Panc1 (cell line): ENCODE measurements around the gene GRK3. TPM values are rescaled to one million over a fixed set of nuclear protein-coding genes. Genes with fewer than 3 reads are reported as not detected.

ENCODE experiments used
- ATAC-seq: fragments of 200-7000 bp; cut with Tn5 transposase; 2 replicates; pipeline ENCODE4 v1.9.1; 2020; ENCODE audit warnings: mild to moderate bottlenecking, moderate library complexity
- BruUV-seq: library from RNA; stranded (reverse); fragments of 400-500 nt; replicated peaks from 2 replicates; lab custom pipeline; 2021; lab: Mats Ljungman, UMichigan
- CTCF ChIA-PET: fragments of 300-600 bp; sonication (Branson Sonifier 250); formaldehyde crosslinking; loops from one replicate; lab custom pipeline; 2022; ENCODE audit warnings: antibody characterized with exemption; lab: Charles Lee
- POLR2A ChIA-PET: fragments of 300-600 bp; sonication (Branson Sonifier 250); formaldehyde crosslinking; loops from one replicate; lab custom pipeline; 2022; ENCODE audit warnings: antibody characterized with exemption; lab: Charles Lee
- DNase-seq: peaks from one replicate; pipeline ENCODE4 v3.0.0-alpha.2; 2010; ENCODE audit warnings: low read depth, low spot score
- H3K27ac ChIP-seq: 2 replicates; pipeline ENCODE4 v1.5.1; 2011; ENCODE audit warnings: mild to moderate bottlenecking, low read length, inconsistent platforms
- H3K27me3 ChIP-seq: fragments of 200-500 bp; sonication (Bioruptor generic); 2 replicates; pipeline ENCODE4 v1.6.0; 2014; ENCODE audit warnings: low read length, inconsistent platforms; ENCODE audit not compliant: control insufficient read depth, insufficient read depth
- H3K36me3 ChIP-seq: fragments of 200-500 bp; sonication (Bioruptor generic); 2 replicates; pipeline ENCODE4 v1.5.1; 2014; ENCODE audit warnings: inconsistent platforms, mild to moderate bottlenecking, low read length, moderate library complexity; ENCODE audit not compliant: control insufficient read depth, insufficient read depth
- H3K4me1 ChIP-seq: 2 replicates; pipeline ENCODE4 v1.5.1; 2011; ENCODE audit warnings: inconsistent platforms, mild to moderate bottlenecking, low read length, moderate library complexity; ENCODE audit not compliant: control insufficient read depth, insufficient read depth
- H3K4me3 ChIP-seq, 2 experiments: 2 replicates each; pipeline ENCODE4 v1.5.1; 2011 to 2012; ENCODE audit warnings: low read depth in 2 of 2, low read length in 2 of 2, mild to moderate bottlenecking in 2 of 2, inconsistent platforms in 1 of 2, moderate library complexity in 1 of 2
- H3K9me3 ChIP-seq: fragments of 200-500 bp; sonication (Bioruptor generic); 2 replicates; pipeline ENCODE4 v1.5.1; 2014; ENCODE audit warnings: low read depth, mild to moderate bottlenecking, inconsistent platforms, low read length, moderate library complexity; ENCODE audit not compliant: control insufficient read depth, insufficient read depth
- CTCF ChIP-seq: fragments of 450-650 bp; IDR thresholded peaks from 2 replicates; pipeline ENCODE4 v1.5.1; 2017; ENCODE audit warnings: mild to moderate bottlenecking
- POLR2AphosphoS5 ChIP-seq: IDR thresholded peaks from 2 replicates; pipeline ENCODE4 v1.6.1; 2012; ENCODE audit warnings: mild to moderate bottlenecking, low read depth, low read length, moderate library complexity
- SIN3A ChIP-seq: IDR thresholded peaks from 2 replicates; pipeline ENCODE4 v1.6.1; 2012; ENCODE audit warnings: low read depth, mild to moderate bottlenecking, low read length, moderate library complexity, borderline replicate concordance; ENCODE audit not compliant: insufficient read depth
- TCF7L2 ChIP-seq: IDR thresholded peaks from 2 replicates; pipeline ENCODE4 v1.6.1; 2011; ENCODE audit warnings: mild to moderate bottlenecking, low read depth, low read length, inconsistent platforms
- in situ Hi-C: cut with HindIII; loops from 2 replicates; pipeline ENCODE4 v1.10.0; 2016; ENCODE audit warnings: low sequenced_read_pairs, low pct_unique_long_range_greater_than_20kb
- intact Hi-C: fragments of 100-400 bp; cut with micrococcal nuclease; formaldehyde crosslinking; loops from one replicate; pipeline ENCODE4 v1.10.0; 2022; ENCODE audit not compliant: unreplicated experiment
- total RNA-seq: library from RNA; stranded (reverse); gene quantifications from one replicate; pipeline ENCODE4 v1.2.1, GENCODE V29; 2021; ENCODE audit not compliant: unreplicated experiment
- TF ChIP-seq, protein P1 (sequence below), 2 experiments: IDR thresholded peaks; 2 replicates each; pipeline ENCODE4 v1.6.1; 2011 to 2012; ENCODE audit warnings: low read depth in 2 of 2, control low read depth in 1 of 2, low read length in 1 of 2, mild to moderate bottlenecking in 1 of 2, moderate library complexity in 1 of 2; ENCODE audit not compliant: insufficient read depth in 1 of 2

Gene GRK3
- total RNA-seq, 1 experiment from 2014 or later = 12.0 TPM

GRCh38 chr22:25656724-25657123, 92.2 kb downstream of the GRK3 start:
- Histone ChIP-seq H3K27me3 (no peaks in the 10 kb centered on the region), H3K4me3 (no peak overlapping the region), H3K4me1 (no peaks in the 10 kb centered on the region), H3K36me3 (no peaks in the 10 kb centered on the region), H3K27ac (no peak overlapping the region), H3K9me3 (no peaks in the 10 kb centered on the region)
- CTCF ChIA-PET = interaction anchor here (0.6 kb wide), 1 partner anchor 141 kb away, joined by 3 read pairs; no protein-coding TSS in a partner anchor
- in situ Hi-C loops (no loop called here), intact Hi-C loops (no loop called here)
- POLR2A ChIA-PET = no interaction called here
- no peak for ATAC-seq
- TF ChIP-seq SIN3A = no peak
- TF ChIP-seq, protein P1, sequence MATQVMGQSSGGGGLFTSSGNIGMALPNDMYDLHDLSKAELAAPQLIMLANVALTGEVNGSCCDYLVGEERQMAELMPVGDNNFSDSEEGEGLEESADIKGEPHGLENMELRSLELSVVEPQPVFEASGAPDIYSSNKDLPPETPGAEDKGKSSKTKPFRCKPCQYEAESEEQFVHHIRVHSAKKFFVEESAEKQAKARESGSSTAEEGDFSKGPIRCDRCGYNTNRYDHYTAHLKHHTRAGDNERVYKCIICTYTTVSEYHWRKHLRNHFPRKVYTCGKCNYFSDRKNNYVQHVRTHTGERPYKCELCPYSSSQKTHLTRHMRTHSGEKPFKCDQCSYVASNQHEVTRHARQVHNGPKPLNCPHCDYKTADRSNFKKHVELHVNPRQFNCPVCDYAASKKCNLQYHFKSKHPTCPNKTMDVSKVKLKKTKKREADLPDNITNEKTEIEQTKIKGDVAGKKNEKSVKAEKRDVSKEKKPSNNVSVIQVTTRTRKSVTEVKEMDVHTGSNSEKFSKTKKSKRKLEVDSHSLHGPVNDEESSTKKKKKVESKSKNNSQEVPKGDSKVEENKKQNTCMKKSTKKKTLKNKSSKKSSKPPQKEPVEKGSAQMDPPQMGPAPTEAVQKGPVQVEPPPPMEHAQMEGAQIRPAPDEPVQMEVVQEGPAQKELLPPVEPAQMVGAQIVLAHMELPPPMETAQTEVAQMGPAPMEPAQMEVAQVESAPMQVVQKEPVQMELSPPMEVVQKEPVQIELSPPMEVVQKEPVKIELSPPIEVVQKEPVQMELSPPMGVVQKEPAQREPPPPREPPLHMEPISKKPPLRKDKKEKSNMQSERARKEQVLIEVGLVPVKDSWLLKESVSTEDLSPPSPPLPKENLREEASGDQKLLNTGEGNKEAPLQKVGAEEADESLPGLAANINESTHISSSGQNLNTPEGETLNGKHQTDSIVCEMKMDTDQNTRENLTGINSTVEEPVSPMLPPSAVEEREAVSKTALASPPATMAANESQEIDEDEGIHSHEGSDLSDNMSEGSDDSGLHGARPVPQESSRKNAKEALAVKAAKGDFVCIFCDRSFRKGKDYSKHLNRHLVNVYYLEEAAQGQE (IDR thresholded peaks at IDR 0.05; ENCODE audit: insufficient read depth in 1 of 2, low read depth in 2 of 2, low read length in 1 of 2) = no peak
- TF ChIP-seq CTCF = no peak
- TF ChIP-seq POLR2AphosphoS5 = no peak
- TF ChIP-seq TCF7L2 = no peak
- no peak for DNase-seq
- no TSS peak for BruUV-seq

DNA sequence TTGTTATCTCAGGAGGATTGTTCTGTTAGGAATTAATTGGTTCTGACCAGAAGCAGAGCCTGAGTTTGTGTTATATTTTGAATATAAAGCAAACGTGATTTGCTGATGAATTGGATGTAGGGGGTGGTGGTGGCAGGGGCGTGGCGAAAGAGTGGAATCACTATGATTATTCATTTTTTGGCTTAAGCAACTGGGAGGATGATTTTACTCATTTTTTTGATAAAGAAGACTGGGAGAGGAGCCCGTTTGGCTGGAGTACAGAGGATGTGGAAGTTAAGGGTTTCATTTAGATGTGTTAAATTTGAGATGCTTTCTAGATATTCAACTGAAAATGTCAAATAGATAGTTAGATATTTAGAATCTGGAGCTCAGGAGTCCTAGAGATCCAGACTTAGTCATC, 94.2 kb downstream of the GRK3 start:
- ChIA-PET CTCF (no interaction called here), POLR2A (no interaction called here)
- Histone ChIP-seq H3K4me3 (no peak overlapping the region), H3K9me3 (no peaks in the 10 kb centered on the region), H3K27me3 (no peaks in the 10 kb centered on the region), H3K36me3 (no peaks in the 10 kb centered on the region), H3K4me1 (no peaks in the 10 kb centered on the region), H3K27ac (no peak overlapping the region)
- ATAC-seq (no peak), DNase-seq (no peak)
- intact Hi-C loops = no loop called here
- BruUV-seq = no TSS peak
- TF ChIP-seq SIN3A (no peak), POLR2AphosphoS5 (no peak), CTCF (no peak), TCF7L2 (no peak)
- TF ChIP-seq, protein P1 (IDR thresholded peaks at IDR 0.05; ENCODE audit: insufficient read depth in 1 of 2, low read depth in 2 of 2, low read length in 1 of 2) = no peak
- in situ Hi-C loops = no loop called here
